Natural killer cell (primary cell): Measurements from ENCODE around the gene CTXND2. TPM values are rescaled to one million over a fixed set of nuclear protein-coding genes. Genes with fewer than 3 reads are reported as not detected.

Experiments
- ATAC-seq, 3 donors: fragments of 150-1000 bp in 2 of 3; fragments of 200-7000 bp in 1 of 3; cut with Tn5 transposase; 1 replicate in 1 of 3; 2 replicates in 2 of 3; pipeline ENCODE4 v1.10.0; 2021; ENCODE audit warnings: mild to moderate bottlenecking in 2 of 3, moderate library complexity in 2 of 3
- DNase-seq, 2 donors: peaks; one replicate each; pipeline versions ENCODE4 v3.0.0 to v3.0.0-alpha.2; 2013 to 2021; ENCODE audit warnings: mixed read lengths in 1 of 2
- H3K27ac ChIP-seq: one replicate; pipeline ENCODE4 v1.5.1; 2013; ENCODE audit warnings: mild to moderate bottlenecking, low read length
- H3K27me3 ChIP-seq: one replicate; pipeline ENCODE4 v1.6.1; 2013; ENCODE audit warnings: low read length; ENCODE audit not compliant: control insufficient read depth, insufficient read depth
- H3K36me3 ChIP-seq: one replicate; pipeline ENCODE4 v1.6.1; 2013; ENCODE audit warnings: low read length; ENCODE audit not compliant: control insufficient read depth, insufficient read depth
- H3K4me1 ChIP-seq: one replicate; pipeline ENCODE4 v1.6.1; 2013; ENCODE audit warnings: low read length; ENCODE audit not compliant: control insufficient read depth, insufficient read depth
- H3K4me3 ChIP-seq: one replicate; pipeline ENCODE4 v1.5.1; 2013; ENCODE audit warnings: low read length
- H3K9me3 ChIP-seq: one replicate; pipeline ENCODE4 v1.6.1; 2013; ENCODE audit warnings: low read length; ENCODE audit not compliant: control insufficient read depth, insufficient read depth
- H3K27ac Mint-ChIP-seq, 2 donors: one replicate each; pipeline ENCODE4 v1.8.0; 2022; ENCODE audit warnings: mild to moderate bottlenecking in 2 of 2, mixed read lengths in 2 of 2, moderate library complexity in 1 of 2
- H3K27me3 Mint-ChIP-seq, 2 donors: one replicate each; pipeline ENCODE4 v1.8.0; 2022; ENCODE audit warnings: low read depth in 2 of 2, mixed read lengths in 2 of 2
- H3K36me3 Mint-ChIP-seq: one replicate; pipeline ENCODE4 v1.8.0; 2022; ENCODE audit warnings: mixed read lengths
- H3K4me1 Mint-ChIP-seq, 2 donors: one replicate each; pipeline ENCODE4 v1.8.0; 2022; ENCODE audit warnings: mixed read lengths in 2 of 2
- H3K4me3 Mint-ChIP-seq: one replicate; pipeline ENCODE4 v1.8.0; 2022; ENCODE audit warnings: mild to moderate bottlenecking, moderate library complexity, mixed read lengths
- H3K9me3 Mint-ChIP-seq, 2 donors: one replicate each; pipeline ENCODE4 v1.8.0; 2022; ENCODE audit warnings: mixed read lengths in 2 of 2
- WGBS: methylation state at CpG from one replicate; pipeline ENCODE4 v1.1.7; 2013; ENCODE audit warnings: missing lambda C conversion rate; ENCODE audit not compliant: insufficient coverage; 5-methylcytosine and 5-hydroxymethylcytosine counted together
- intact Hi-C: fragments of 100-400 bp; cut with micrococcal nuclease; formaldehyde crosslinking; loops from one replicate; pipeline ENCODE4 v1.14.2; 2022
- total RNA-seq, 4 donors: library from RNA; stranded (reverse); fragments of 120-200 nt in 1 of 4; gene quantifications; one replicate each; pipeline versions ENCODE4 v1.2.3 to v1.2.4, GENCODE V29; 2013 to 2022
- TF ChIP-seq, protein P1 (sequence below): fragments of 200-600 bp; IDR thresholded peaks from one replicate; pipeline ENCODE4 v1.8.0; 2022; ENCODE audit warnings: antibody characterized with exemption

The CTXND2 gene
- total RNA-seq, 3 donors from 2014 or later (not counting 1 experiment from before 2014, with no cell fraction given), result not detected

DNA sequence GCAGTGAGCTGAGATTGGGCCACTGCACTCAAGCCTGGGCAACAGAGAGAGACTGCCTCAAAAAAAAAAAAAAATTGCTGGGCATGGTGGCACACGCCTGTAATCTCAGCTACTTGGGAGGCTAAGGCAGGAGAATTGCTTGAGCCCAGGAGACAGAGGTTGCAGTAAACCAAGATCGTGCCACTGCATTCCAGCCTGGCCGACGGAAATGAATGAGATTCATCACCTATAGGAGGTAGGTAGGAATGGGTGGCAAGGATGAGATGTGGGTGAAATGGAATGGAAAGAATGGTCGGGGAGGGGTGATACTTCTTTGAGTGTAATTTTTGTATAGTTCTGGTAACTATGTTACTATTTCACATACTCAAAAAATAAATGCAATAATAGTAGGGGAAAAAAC is 15.4 kb downstream of the CTXND2 start:
- Histone ChIP-seq H3K4me1 (no peaks in the 10 kb centered on the region), H3K27me3 (no peaks in the 10 kb centered on the region), H3K4me3 (no peak overlapping the region), H3K36me3 (no peaks in the 10 kb centered on the region), H3K27ac (no peak overlapping the region), H3K9me3 (no peaks in the 10 kb centered on the region)
- TF ChIP-seq, protein P1, sequence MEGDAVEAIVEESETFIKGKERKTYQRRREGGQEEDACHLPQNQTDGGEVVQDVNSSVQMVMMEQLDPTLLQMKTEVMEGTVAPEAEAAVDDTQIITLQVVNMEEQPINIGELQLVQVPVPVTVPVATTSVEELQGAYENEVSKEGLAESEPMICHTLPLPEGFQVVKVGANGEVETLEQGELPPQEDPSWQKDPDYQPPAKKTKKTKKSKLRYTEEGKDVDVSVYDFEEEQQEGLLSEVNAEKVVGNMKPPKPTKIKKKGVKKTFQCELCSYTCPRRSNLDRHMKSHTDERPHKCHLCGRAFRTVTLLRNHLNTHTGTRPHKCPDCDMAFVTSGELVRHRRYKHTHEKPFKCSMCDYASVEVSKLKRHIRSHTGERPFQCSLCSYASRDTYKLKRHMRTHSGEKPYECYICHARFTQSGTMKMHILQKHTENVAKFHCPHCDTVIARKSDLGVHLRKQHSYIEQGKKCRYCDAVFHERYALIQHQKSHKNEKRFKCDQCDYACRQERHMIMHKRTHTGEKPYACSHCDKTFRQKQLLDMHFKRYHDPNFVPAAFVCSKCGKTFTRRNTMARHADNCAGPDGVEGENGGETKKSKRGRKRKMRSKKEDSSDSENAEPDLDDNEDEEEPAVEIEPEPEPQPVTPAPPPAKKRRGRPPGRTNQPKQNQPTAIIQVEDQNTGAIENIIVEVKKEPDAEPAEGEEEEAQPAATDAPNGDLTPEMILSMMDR, result no peak
- no peaks in the 10 kb centered on the region for H3K27me3 Mint-ChIP-seq
- no peaks in the 10 kb centered on the region for H3K4me1 Mint-ChIP-seq
- no peak overlapping the region for H3K27ac Mint-ChIP-seq
- DNase-seq (no peak), ATAC-seq (no peak)
- no peak overlapping the region for H3K4me3 Mint-ChIP-seq
- H3K9me3 Mint-ChIP-seq, result no peaks in the 10 kb centered on the region
- H3K36me3 Mint-ChIP-seq, result no peaks in the 10 kb centered on the region
- 96% methylated on average over 4 of the region's 5 CpGs for WGBS
- intact Hi-C loops, result no loop called here

- Mint-ChIP-seq H3K4me3 (no peak overlapping the region), H3K27ac (no peak overlapping the region), H3K36me3 (no peaks in the 10 kb centered on the region), H3K27me3 (no peaks in the 10 kb centered on the region), H3K4me1 (no peaks in the 10 kb centered on the region), H3K9me3 (no peaks in the 10 kb centered on the region)
- intact Hi-C loops, result no loop called here
- no peaks in the 10 kb centered on the region for H3K4me1 ChIP-seq
- no peaks in the 10 kb centered on the region for H3K36me3 ChIP-seq
- no peak overlapping the region for H3K27ac ChIP-seq
- TF ChIP-seq, protein P1, result no peak
- H3K4me3 ChIP-seq, result no peak overlapping the region
- ATAC-seq (no peak), DNase-seq (no peak)
- no peaks in the 10 kb centered on the region for H3K9me3 ChIP-seq
- no CpG with 5 or more reads among the region's 1 CpG for WGBS
- no peaks in the 10 kb centered on the region for H3K27me3 ChIP-seq
Measured at GRCh38 chr1:150902751-150903150, 15.8 kb downstream of the CTXND2 start.

DNA sequence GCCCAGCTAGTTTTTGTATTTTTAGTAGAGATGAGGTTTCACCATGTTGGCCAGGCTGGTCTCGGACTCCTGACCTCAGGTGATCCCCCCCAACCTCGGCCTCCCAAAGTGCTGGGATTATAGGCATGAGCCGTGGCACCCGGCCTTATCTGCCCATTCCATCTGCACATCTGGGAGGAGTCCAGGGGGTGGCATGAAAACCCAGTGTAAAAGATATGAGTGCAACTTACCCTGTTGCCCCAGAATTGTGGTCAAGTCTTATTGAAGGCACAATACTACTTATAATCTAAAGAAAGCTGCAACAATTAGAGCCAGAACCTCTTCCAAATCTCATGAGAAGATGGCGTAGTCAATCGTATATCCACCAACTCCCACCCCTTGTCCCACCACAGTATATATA is 18.4 kb downstream of the CTXND2 start:
- Histone ChIP-seq H3K36me3 (no peaks in the 10 kb centered on the region), H3K27ac (no peak overlapping the region), H3K4me1 (no peaks in the 10 kb centered on the region), H3K27me3 (no peaks in the 10 kb centered on the region), H3K9me3 (no peaks in the 10 kb centered on the region), H3K4me3 (no peak overlapping the region)
- Mint-ChIP-seq H3K4me1 (no peaks in the 10 kb centered on the region), H3K27me3 (no peaks in the 10 kb centered on the region), H3K36me3 (no peaks in the 10 kb centered on the region), H3K27ac (no peak overlapping the region), H3K4me3 (no peak overlapping the region), H3K9me3 (no peaks in the 10 kb centered on the region)
- intact Hi-C loops, result no loop called here
- ATAC-seq (no peak), DNase-seq (no peak)
- WGBS, result 90% methylated on average over 6 of the region's 6 CpGs
- TF ChIP-seq, protein P1, result no peak

DNA sequence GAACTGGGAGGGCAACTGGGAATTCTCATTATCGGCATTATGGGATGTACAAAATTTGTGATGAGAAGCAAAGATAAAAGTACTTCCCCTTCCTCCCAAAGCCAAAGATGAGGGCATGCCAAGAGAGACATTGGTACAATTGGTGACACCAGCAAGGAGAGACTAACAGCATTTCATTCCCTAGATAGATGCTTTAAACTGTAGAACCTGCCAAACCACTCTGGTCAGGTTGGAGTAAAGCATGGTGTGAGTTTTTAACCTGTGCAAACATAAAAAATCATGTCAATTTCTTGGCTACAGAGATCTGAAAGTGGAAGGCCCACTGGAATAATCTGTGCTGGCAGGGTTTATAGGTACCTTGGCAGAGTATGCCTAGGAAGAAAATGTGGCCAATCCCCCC is 19.4 kb downstream of the CTXND2 start:
- Histone ChIP-seq H3K27ac (no peak overlapping the region), H3K27me3 (no peaks in the 10 kb centered on the region), H3K4me1 (no peaks in the 10 kb centered on the region), H3K4me3 (no peak overlapping the region), H3K9me3 (no peaks in the 10 kb centered on the region), H3K36me3 (no peaks in the 10 kb centered on the region)
- Mint-ChIP-seq H3K4me1 (no peaks in the 10 kb centered on the region), H3K27ac (no peak overlapping the region), H3K36me3 (no peaks in the 10 kb centered on the region), H3K27me3 (no peaks in the 10 kb centered on the region), H3K9me3 (no peaks in the 10 kb centered on the region), H3K4me3 (no peak overlapping the region)
- no peak for DNase-seq
- ATAC-seq, result no peak
- WGBS, result no CpG with 5 or more reads among the region's 1 CpG
- intact Hi-C loops, result no loop called here
- TF ChIP-seq, protein P1, result no peak
